K562 (cell line): ENCODE data around the gene PCK2.

Experiments used
- CBX2 ChIP-seq: fragments of 200-600 bp; sonication (generic); IDR thresholded peaks from one replicate; pipeline ENCODE4 v1.6.1; 2012; ENCODE audit warnings: mild to moderate bottlenecking, low read length, inconsistent platforms; ENCODE audit not compliant: insufficient read depth, poor library complexity, severe bottlenecking
- E2F3 ChIP-seq: fragments of 250-450 bp; sonication (Bioruptor Pico); IDR thresholded peaks from 2 replicates; pipeline ENCODE4 v1.4.0; 2020; ENCODE audit warnings: mild to moderate bottlenecking
- FOSL1 ChIP-seq: fragments of 200-800 bp; sonication (Bioruptor generic); conservative IDR thresholded peaks from 2 replicates; pipeline ENCODE4 v1.6.1; 2016; ENCODE audit warnings: missing genetic modification characterization, missing compliant biosample characterization
- HDAC8 ChIP-seq: fragments of 450-650 bp; IDR thresholded peaks from 2 replicates; pipeline ENCODE4 v1.6.1; 2016; ENCODE audit warnings: mild to moderate bottlenecking, missing genetic modification characterization, moderate library complexity, missing compliant biosample characterization
- ILK ChIP-seq: fragments of 450-650 bp; IDR thresholded peaks from 2 replicates; pipeline ENCODE4 v1.6.1; 2016; ENCODE audit warnings: missing genetic modification characterization, low read depth, mild to moderate bottlenecking, missing compliant biosample characterization, moderate library complexity, borderline replicate concordance
- NFATC3 ChIP-seq: fragments of 450-650 bp; IDR thresholded peaks from 2 replicates; pipeline ENCODE4 v1.6.1; 2017; ENCODE audit warnings: mild to moderate bottlenecking
- PRMT5 ChIP-seq: sonication (generic); formaldehyde crosslinking; IDR thresholded peaks from 2 replicates; pipeline ENCODE4 v1.5.0; 2020; ENCODE audit warnings: missing genetic modification reagents
- SMARCC2 ChIP-seq: fragments of 450-650 bp; IDR thresholded peaks from 2 replicates; pipeline ENCODE4 v1.6.1; 2017; ENCODE audit warnings: antibody characterized with exemption, moderate library complexity, mild to moderate bottlenecking, low read depth
- SP2 ChIP-seq: IDR thresholded peaks from 2 replicates; pipeline ENCODE4 v1.6.1; 2011; ENCODE audit warnings: mild to moderate bottlenecking, low read depth, low read length, moderate library complexity; ENCODE audit not compliant: poor library complexity, severe bottlenecking; ENCODE audit errors: extremely low read depth
- TCF3 ChIP-seq: sonication (generic); formaldehyde crosslinking; IDR thresholded peaks from 2 replicates; pipeline ENCODE4 v1.4.0; 2020; ENCODE audit warnings: mild to moderate bottlenecking, missing genetic modification reagents
- WHSC1 ChIP-seq: IDR thresholded peaks from one replicate; pipeline ENCODE4 v1.6.1; 2012; ENCODE audit warnings: low read length, control low read depth, inconsistent platforms
- ZSCAN32 ChIP-seq: fragments of 450-650 bp; formaldehyde crosslinking; IDR thresholded peaks from 2 replicates; pipeline ENCODE4 v1.4.0; 2020; ENCODE audit warnings: mild to moderate bottlenecking, moderate library complexity
- TF ChIP-seq, protein P1 (sequence below), 3 experiments: IDR thresholded peaks in 2 of 3; conservative IDR thresholded peaks in 1 of 3; 2 replicates each; pipeline ENCODE4 v1.5.1; 2011 to 2012; ENCODE audit warnings: low read length in 3 of 3, mild to moderate bottlenecking in 3 of 3, control low read depth in 2 of 3, improper control_type of control experiment in 1 of 3, inconsistent platforms in 1 of 3, low read depth in 1 of 3, mixed read lengths in 1 of 3, moderate library complexity in 1 of 3; ENCODE audit not compliant: insufficient read depth in 2 of 3
- TF ChIP-seq, protein P2 (sequence below): IDR thresholded peaks from 3 replicates; pipeline ENCODE4 v1.6.1; 2011; ENCODE audit warnings: borderline replicate concordance, mild to moderate bottlenecking; ENCODE audit not compliant: insufficient read length, insufficient read depth

DNA sequence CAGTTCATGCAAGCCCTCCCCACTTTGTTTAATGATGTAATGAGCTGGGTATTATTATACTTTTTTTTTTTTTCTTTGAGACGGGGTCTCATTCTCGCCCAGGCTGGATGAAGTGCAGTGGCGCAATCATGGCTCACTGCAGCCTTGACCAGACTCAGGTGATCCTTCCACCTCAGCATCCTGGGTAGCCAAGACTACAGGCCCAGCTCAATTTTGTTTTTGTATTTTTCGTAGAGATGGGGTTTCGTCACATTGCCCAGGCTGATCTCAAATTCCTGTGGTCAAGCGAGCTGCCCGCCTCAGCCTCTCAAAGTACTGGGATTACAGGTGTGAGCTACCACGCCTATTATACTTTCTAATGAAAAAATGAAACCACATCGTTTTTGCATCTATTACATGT lies 15.9 kb downstream of the PCK2 start:
- no peak for TF ChIP-seq ILK (tag)
- TF ChIP-seq FOSL1, result no peak
- TF ChIP-seq WHSC1, result no peak
- TF ChIP-seq, protein P1, sequence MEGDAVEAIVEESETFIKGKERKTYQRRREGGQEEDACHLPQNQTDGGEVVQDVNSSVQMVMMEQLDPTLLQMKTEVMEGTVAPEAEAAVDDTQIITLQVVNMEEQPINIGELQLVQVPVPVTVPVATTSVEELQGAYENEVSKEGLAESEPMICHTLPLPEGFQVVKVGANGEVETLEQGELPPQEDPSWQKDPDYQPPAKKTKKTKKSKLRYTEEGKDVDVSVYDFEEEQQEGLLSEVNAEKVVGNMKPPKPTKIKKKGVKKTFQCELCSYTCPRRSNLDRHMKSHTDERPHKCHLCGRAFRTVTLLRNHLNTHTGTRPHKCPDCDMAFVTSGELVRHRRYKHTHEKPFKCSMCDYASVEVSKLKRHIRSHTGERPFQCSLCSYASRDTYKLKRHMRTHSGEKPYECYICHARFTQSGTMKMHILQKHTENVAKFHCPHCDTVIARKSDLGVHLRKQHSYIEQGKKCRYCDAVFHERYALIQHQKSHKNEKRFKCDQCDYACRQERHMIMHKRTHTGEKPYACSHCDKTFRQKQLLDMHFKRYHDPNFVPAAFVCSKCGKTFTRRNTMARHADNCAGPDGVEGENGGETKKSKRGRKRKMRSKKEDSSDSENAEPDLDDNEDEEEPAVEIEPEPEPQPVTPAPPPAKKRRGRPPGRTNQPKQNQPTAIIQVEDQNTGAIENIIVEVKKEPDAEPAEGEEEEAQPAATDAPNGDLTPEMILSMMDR (IDR thresholded peaks at IDR 0.05 in 2 of 3, conservative IDR thresholded peaks at IDR 0.05 in 1 of 3; ENCODE audit: insufficient read depth in 2 of 3, low read depth in 1 of 3, low read length in 3 of 3), result no peak
- TF ChIP-seq NFATC3, result no peak
- TF ChIP-seq, protein P2, sequence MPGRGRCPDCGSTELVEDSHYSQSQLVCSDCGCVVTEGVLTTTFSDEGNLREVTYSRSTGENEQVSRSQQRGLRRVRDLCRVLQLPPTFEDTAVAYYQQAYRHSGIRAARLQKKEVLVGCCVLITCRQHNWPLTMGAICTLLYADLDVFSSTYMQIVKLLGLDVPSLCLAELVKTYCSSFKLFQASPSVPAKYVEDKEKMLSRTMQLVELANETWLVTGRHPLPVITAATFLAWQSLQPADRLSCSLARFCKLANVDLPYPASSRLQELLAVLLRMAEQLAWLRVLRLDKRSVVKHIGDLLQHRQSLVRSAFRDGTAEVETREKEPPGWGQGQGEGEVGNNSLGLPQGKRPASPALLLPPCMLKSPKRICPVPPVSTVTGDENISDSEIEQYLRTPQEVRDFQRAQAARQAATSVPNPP, result no peak
- no peak for TF ChIP-seq ZSCAN32 (CRISPR knock-in tag)
- TF ChIP-seq TCF3 (CRISPR knock-in tag), result no peak
- no peak for TF ChIP-seq PRMT5 (CRISPR knock-in tag)
- TF ChIP-seq HDAC8 (tag), result no peak
- no peak for TF ChIP-seq SMARCC2
- no peak for TF ChIP-seq E2F3
- no peak for TF ChIP-seq SP2
- TF ChIP-seq CBX2, result no peak
